Ishikawa (cell line): ENCODE measurements around the gene LAS1L.

Source experiments
- EP300 ChIP-seq: IDR thresholded peaks from 2 replicates; pipeline ENCODE4 v1.6.1; 2012; ENCODE audit warnings: borderline replicate concordance
- TAF1 ChIP-seq: IDR thresholded peaks from 2 replicates; pipeline ENCODE4 v1.6.1; 2012; ENCODE audit warnings: low read depth, mild to moderate bottlenecking
- TEAD4 ChIP-seq: IDR thresholded peaks from 2 replicates; pipeline ENCODE4 v1.6.1; 2012
- TF ChIP-seq, protein P1 (sequence below): IDR thresholded peaks from 2 replicates; pipeline ENCODE4 v1.6.1; 2012; ENCODE audit warnings: low read depth, mild to moderate bottlenecking

DNA sequence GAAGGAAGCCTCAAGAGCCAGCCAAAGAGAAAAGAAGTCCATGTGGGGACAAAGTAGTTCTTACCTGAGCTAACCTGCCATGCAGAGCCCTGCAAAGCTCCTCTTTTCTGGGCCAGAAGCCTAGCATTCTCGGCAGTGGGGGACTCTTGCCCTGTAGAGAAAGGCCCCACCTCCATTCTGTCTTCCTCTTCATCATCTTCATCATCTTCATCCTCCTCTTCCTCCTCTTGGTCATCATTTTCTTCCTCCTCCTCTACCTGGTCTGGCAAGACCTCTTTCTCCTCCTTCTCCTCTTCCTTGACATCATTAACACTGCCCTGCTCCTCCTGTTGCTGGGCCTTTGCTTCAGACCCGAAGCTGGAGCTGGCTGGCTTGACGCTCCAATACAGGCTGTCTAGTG lies 16.7 kb downstream of the LAS1L start:
- TF ChIP-seq EP300 (no peak), TAF1 (no peak), TEAD4 (no peak)
- TF ChIP-seq, protein P1, sequence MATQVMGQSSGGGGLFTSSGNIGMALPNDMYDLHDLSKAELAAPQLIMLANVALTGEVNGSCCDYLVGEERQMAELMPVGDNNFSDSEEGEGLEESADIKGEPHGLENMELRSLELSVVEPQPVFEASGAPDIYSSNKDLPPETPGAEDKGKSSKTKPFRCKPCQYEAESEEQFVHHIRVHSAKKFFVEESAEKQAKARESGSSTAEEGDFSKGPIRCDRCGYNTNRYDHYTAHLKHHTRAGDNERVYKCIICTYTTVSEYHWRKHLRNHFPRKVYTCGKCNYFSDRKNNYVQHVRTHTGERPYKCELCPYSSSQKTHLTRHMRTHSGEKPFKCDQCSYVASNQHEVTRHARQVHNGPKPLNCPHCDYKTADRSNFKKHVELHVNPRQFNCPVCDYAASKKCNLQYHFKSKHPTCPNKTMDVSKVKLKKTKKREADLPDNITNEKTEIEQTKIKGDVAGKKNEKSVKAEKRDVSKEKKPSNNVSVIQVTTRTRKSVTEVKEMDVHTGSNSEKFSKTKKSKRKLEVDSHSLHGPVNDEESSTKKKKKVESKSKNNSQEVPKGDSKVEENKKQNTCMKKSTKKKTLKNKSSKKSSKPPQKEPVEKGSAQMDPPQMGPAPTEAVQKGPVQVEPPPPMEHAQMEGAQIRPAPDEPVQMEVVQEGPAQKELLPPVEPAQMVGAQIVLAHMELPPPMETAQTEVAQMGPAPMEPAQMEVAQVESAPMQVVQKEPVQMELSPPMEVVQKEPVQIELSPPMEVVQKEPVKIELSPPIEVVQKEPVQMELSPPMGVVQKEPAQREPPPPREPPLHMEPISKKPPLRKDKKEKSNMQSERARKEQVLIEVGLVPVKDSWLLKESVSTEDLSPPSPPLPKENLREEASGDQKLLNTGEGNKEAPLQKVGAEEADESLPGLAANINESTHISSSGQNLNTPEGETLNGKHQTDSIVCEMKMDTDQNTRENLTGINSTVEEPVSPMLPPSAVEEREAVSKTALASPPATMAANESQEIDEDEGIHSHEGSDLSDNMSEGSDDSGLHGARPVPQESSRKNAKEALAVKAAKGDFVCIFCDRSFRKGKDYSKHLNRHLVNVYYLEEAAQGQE, result no peak
